NCI-H1417 treated with DMSO at 0.1 percent for 48 hours (cell line): ENCODE data around the gene CTNNA2.

ENCODE experiments used
- DNase-seq: peaks from one replicate; lab custom pipeline; 2025; lab: John Stamatoyannopoulos, UW

The CTNNA2 gene

GRCh38 chr2:80035749-80036285, 523.0 kb downstream of the CTNNA2 start:
- no peak for DNase-seq

DNA sequence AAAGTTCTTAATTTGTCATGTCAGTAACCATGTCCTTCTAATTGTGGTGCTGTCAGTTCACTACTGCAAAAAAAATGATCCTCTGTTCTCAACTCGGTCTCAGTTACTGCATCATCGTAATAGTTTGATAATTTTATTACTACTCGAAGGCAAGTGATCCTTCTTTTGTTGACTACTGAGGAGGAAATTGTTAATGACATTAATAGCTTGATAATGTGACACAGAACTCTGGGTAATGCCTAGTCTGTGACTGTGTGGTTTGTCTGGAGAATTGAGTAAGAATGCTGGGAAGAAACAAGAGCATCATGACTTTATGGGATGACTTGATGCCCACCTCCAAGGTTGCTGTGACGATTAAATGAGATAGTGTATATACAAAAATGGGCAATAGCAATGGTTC, 524.5 kb downstream of the CTNNA2 start:
- no peak for DNase-seq

DNA sequence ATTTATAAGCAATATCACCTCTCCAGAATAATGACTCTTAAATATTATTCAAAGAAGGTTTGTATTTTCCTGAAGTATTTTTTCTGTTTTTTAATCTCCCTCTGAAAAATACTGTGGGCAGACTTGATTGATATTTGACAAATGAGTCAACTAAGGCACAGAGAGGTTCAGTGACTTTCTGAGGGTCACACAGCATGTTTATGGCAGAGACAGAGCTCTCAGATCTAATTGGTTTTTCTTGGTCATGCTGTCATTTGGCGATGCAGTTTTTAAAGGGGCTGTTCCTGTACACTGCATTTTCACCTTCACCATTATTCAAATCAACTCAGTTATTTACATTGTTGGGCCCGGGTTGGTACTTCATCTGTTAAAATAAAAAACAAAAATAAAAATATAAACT, 527.4 kb downstream of the CTNNA2 start:
- DNase-seq = no peak

DNA sequence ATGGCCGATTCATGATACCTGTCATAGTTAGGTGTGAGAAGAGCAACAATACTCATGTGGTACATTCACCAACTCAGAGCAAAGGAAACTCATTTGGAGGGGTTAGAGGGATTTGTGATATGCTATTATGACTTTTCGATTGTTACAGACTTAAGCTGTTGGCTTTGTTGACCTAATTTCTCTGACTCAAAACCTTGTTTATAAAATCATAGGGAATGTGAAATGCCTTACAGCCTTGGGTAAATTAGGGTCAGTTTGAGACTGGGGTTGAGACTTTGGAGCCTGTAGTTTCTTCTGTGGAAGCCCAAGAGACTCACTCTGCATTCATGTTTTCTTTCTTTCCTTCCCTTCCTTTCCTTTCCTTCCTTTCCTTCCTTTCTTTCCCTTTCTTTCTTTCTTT, 529.8 kb downstream of the CTNNA2 start:
- no peak for DNase-seq

- DNase-seq = no peak
Measured at GRCh38 chr2:80048296-80048695, 535.4 kb downstream of the CTNNA2 start.

DNA sequence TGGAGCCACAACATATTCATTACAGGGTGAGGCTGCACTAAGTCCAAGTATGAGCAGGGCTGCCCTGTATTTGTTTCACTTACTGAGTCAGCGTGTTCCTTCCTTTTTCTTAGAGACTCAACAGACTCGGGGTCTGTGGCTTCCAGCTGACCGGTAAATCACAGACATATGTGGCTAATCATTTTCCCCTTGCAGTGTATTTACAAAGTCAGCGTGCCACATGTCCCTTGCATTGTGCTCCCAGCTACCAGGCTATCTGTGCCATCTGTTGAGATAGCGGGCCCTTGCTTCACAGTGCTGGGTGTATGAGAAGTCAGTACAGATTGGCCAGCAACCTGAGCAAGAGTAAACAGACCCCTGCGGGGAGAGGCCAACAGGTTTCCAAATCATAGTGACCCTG, 537.4 kb downstream of the CTNNA2 start:
- DNase-seq = no peak

DNA sequence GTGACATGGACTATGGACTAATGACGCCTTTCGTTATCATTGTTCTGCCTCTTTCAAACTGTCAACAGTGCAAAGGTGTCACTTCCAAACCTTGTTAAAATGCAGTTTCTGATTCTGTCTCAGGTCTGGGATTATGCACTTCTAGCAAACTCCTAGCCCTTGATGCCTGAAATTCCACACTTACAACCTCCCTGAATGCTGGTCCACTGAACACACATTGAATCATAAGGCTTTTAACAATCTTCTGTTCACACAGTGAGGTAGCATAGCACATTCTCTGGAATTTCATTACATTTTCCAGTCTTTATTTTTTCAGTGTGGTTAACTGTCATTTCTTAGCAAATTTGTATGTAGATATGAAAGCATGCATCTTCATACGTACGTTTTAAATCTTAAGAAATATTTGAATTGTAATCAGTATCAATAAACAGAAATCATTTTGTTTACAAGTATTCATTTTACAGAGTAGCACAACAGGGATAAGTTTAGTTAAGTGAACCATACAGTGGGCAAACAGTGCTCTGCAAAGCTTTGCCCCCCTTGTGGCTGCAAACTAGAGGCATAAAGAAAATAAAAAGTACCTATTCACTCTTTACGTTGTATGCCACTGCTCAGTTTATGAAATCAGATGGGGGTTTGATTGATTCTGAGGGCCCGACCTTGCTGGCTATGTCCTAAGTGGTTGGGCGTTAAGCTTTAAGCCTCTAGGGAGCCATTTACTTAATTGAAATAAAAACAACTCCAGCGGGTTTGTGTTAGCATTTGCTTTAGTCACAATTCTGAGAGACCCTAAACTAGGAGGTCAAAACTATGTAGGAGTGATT, 540.9 kb downstream of the CTNNA2 start:
- no peak for DNase-seq

DNA sequence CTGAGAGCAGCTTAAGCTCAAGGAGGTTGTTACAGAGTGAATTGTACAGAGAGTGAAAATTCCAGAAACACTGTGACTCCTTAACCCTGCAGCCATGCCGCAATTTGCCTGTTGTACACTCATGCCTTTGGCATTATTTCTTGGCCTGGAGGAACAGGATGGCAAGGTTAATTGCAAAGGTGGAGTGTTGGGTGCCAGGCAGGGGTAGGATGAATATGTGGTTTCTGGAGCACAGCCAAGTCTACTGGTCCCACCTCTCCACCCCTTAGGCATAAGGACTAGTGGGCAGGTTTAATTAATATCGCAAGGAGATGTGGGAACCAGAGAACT, 541.5 kb downstream of the CTNNA2 start:
- no peak for DNase-seq

- no peak for DNase-seq
Measured at GRCh38 chr2:80057956-80058355, 545.1 kb downstream of the CTNNA2 start.

- DNase-seq = no peak
Measured at GRCh38 chr2:80058562-80058961, 545.7 kb downstream of the CTNNA2 start.

DNA sequence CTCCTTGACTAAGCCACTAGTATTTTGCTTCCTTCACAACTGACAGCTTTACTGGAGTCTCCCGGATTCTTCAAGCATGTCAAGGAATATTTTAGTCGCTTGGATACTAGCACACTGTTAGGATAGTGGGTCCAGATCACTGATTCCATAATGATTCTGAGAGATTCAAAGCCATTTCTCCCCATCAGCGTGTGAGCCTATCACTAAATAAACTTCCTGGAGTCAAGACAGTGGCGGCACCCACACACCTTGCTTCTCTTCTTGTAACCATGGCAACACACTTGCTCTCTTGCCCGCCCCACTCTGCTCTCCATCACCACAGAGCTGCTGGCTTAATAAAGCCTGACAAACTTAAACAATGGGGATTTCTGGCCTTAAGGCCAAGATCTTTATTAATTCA, 546.6 kb downstream of the CTNNA2 start:
- no peak for DNase-seq

DNA sequence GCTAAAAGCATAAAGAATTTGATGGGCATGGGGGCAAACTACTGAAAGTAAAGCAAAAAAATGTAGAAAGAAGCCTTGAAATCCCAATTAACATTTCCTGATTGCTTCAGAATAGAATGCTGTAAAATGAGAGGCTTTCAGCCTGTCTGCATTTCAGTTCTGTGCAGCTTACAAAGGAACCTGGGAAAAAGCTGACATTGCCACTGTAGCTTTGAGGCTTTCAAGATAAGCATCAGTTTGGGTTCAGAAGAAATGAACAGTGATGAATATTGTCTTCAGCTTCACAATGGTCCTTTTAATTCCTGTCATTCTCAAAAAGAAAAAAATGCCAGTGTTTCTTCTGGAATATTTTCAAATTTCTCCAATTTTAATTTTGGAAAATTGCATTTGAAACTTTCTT, 549.0 kb downstream of the CTNNA2 start:
- no peak for DNase-seq

- DNase-seq = no peak
Measured at GRCh38 chr2:80062298-80062697, 549.4 kb downstream of the CTNNA2 start.

GRCh38 chr2:80068038-80068731, 555.3 kb downstream of the CTNNA2 start:
- no peak for DNase-seq

GRCh38 chr2:80070587-80070986, 557.7 kb downstream of the CTNNA2 start:
- no peak for DNase-seq

- DNase-seq = no peak
Measured at GRCh38 chr2:80071941-80072340, 559.1 kb downstream of the CTNNA2 start.

DNA sequence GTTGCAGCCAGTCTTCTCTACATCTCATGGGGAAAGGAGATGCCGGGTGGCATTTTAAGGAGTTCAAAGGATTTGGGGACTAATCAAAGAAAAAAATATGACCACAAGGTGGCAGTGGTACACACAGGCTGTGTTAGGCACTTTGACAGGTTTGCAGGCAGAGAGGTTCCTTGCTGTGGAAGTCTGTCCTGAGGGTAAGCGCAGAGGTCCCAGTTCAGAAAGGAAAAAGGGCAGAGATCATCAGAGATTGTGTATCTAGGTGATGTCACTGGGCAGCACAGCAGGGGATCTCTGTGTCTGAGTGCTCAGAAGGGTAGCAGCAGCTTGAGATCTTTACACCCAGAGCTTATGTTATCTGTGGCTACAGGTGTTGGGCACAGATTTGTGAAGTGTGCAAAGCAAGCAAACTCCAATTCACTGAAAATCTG, 560.3 kb downstream of the CTNNA2 start:
- no peak for DNase-seq

- DNase-seq = no peak
Measured at GRCh38 chr2:80074321-80075070, 561.6 kb downstream of the CTNNA2 start.

DNA sequence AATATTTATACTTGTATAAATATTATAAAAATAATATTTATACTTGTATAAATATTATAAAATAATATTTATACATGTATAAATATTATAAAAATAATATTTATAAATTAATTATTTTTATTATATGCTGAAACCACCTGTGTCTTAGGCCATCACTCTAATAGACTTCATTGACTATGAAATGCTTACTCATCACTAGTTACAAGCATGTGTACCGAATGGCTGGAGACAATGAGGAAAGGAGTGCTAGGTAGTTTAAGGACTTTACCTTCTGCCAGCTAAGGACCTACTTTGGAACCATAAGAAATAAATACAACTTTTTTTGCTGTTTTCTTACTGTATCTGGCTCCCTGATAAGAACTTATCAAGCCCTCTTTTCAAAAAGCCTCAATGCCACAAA, 562.9 kb downstream of the CTNNA2 start:
- DNase-seq = no peak

- no peak for DNase-seq
Measured at GRCh38 chr2:80078290-80079036, 565.6 kb downstream of the CTNNA2 start.

- no peak for DNase-seq
Measured at GRCh38 chr2:80080957-80081356, 568.1 kb downstream of the CTNNA2 start.

GRCh38 chr2:80086831-80087230, 574.0 kb downstream of the CTNNA2 start:
- no peak for DNase-seq
